Natural killer cell treated with Interleukin-12 subunit alpha and Interleukin-12 subunit beta and Interleukin-15 and Interleukin-18, amount 100 ng/mL, for 72 hours (primary cell): ENCODE results near the gene GNA15. TPM values are rescaled to one million over a fixed set of nuclear protein-coding genes. Genes with fewer than 3 reads are reported as not detected.
"Not testable (repeated sequence)": the region's sequence is repeated elsewhere in the genome, so short reads cannot be mapped to it uniquely, and the experiment has no call there.

Experiments used
- ATAC-seq, 2 donors: fragments of 150-1000 bp; cut with Tn5 transposase in 1 of 2; sonication (Bioruptor Pico), chemical (Tn5 transposase) in 1 of 2; 2 replicates each; pipeline ENCODE4 v1.10.0; 2021
- DNase-seq: peaks from one replicate; pipeline ENCODE4 v3.0.0; 2022; ENCODE audit warnings: low spot score
- H3K27ac Mint-ChIP-seq, 2 donors: 1 replicate in 1 of 2; 2 replicates in 1 of 2; pipeline ENCODE4 v1.8.0; 2022; ENCODE audit warnings: mixed read lengths in 2 of 2, mild to moderate bottlenecking in 1 of 2, moderate library complexity in 1 of 2
- H3K27me3 Mint-ChIP-seq, 2 donors: 1 replicate in 1 of 2; 2 replicates in 1 of 2; pipeline ENCODE4 v1.8.0; 2022; ENCODE audit warnings: mixed read lengths in 2 of 2
- H3K36me3 Mint-ChIP-seq: one replicate; pipeline ENCODE4 v1.8.0; 2022; ENCODE audit warnings: mixed read lengths
- H3K4me1 Mint-ChIP-seq, 2 donors: 1 replicate in 1 of 2; 2 replicates in 1 of 2; pipeline ENCODE4 v1.8.0; 2022; ENCODE audit warnings: low read depth in 2 of 2, mixed read lengths in 2 of 2, mild to moderate bottlenecking in 1 of 2
- H3K4me3 Mint-ChIP-seq: one replicate; pipeline ENCODE4 v1.8.0; 2022; ENCODE audit warnings: mixed read lengths
- H3K9me3 Mint-ChIP-seq: 2 replicates; pipeline ENCODE4 v1.8.0; 2022; ENCODE audit warnings: mixed read lengths
- total RNA-seq, 2 donors: library from RNA; stranded (reverse); gene quantifications; one replicate each; pipeline ENCODE4 v1.2.3, GENCODE V29; 2022

The GNA15 gene, protein sequence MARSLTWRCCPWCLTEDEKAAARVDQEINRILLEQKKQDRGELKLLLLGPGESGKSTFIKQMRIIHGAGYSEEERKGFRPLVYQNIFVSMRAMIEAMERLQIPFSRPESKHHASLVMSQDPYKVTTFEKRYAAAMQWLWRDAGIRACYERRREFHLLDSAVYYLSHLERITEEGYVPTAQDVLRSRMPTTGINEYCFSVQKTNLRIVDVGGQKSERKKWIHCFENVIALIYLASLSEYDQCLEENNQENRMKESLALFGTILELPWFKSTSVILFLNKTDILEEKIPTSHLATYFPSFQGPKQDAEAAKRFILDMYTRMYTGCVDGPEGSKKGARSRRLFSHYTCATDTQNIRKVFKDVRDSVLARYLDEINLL
- total RNA-seq, result 10 to 100 TPM; 22.2 to 33.3 TPM

DNA sequence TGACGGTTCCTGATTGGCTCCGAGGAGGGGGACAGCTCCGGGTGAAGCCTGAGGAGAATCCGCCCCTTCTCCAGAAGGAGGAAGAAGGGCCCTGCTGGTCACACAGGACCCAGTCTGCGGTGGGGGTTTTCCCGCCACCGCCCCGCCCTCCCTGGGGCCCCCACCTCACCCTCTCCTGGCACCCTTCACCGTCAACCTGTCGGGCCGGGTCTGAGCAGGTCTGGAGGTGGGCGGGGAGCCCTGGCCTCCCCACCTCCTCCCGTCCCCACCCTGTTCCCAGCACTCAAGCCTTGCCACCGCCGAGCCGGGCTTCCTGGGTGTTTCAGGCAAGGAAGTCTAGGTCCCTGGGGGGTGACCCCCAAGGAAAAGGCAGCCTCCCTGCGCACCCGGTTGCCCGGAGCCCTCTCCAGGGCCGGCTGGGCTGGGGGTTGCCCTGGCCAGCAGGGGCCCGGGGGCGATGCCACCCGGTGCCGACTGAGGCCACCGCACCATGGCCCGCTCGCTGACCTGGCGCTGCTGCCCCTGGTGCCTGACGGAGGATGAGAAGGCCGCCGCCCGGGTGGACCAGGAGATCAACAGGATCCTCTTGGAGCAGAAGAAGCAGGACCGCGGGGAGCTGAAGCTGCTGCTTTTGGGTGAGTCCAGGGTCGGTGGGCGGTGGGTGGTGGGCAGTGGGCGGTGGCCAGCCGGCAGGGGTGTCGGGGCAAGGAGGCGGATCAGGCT is at the start of gene GNA15:
TSS of gene GNA15 (plus strand) at position 73 of the 723 bp plus-strand sequence. CDS start at position 491, 418 bp downstream.
- DNase-seq, result no peak
- H3K27ac Mint-ChIP-seq, result peak within 1 kb of the TSS; percentile 24 to 81
- no peaks in the 10 kb centered on the region for H3K9me3 Mint-ChIP-seq
- H3K27me3 Mint-ChIP-seq, result peaks cover 0 to 3% of the 10 kb centered on the region in 2 donors
- H3K4me1 Mint-ChIP-seq, result peaks cover 30 to 31% of the 10 kb centered on the region in 2 donors
- peak; percentile 18 to 29 for ATAC-seq
- H3K4me3 Mint-ChIP-seq, result peak within 1 kb of the TSS; percentile 64
- peaks cover 9% of the 10 kb centered on the region for H3K36me3 Mint-ChIP-seq

GRCh38 chr19:3087769-3088168 is 48.1 kb upstream of the GNA15 start:
- Mint-ChIP-seq H3K9me3 (no peaks in the 10 kb centered on the region), H3K36me3 (no peaks in the 10 kb centered on the region), H3K27ac (no peak overlapping the region), H3K4me1 (no peaks in the 10 kb centered on the region), H3K27me3 (peaks cover 0 to 3% of the 10 kb centered on the region in 2 donors), H3K4me3 (no peak overlapping the region)
- ATAC-seq (no peak), DNase-seq (no peak)

DNA sequence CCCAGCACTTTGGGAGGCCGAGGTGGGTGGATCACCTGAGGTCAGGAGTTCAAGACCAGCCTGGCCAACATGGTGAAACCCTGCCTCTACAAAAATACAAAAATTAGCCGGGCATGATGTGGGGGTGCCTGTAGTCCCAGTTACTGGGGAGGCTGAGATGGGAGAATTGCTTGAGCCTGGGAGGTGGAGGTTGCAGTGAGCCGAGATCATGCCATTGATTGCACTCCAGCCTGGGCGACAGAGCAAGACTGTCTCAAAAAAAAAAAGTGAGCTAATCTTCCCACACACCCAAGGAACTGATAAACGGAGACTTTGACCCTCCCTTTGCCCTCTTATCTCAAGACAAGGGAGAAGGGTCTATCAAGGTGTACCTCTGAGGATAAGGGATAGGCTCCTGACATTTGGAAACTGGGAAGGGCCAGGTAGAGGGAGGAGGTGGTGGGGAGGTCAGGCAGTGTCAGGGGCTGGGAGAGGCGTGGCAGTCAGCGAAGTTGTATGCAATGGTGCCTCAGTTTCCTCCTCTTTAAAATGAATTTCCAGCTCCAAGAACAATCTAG is 46.5 kb upstream of the GNA15 start:
- not testable (repeated sequence) for DNase-seq, ATAC-seq, H3K4me1 Mint-ChIP-seq, H3K27me3 Mint-ChIP-seq, H3K9me3 Mint-ChIP-seq, H3K36me3 Mint-ChIP-seq, H3K27ac Mint-ChIP-seq, H3K4me3 Mint-ChIP-seq

DNA sequence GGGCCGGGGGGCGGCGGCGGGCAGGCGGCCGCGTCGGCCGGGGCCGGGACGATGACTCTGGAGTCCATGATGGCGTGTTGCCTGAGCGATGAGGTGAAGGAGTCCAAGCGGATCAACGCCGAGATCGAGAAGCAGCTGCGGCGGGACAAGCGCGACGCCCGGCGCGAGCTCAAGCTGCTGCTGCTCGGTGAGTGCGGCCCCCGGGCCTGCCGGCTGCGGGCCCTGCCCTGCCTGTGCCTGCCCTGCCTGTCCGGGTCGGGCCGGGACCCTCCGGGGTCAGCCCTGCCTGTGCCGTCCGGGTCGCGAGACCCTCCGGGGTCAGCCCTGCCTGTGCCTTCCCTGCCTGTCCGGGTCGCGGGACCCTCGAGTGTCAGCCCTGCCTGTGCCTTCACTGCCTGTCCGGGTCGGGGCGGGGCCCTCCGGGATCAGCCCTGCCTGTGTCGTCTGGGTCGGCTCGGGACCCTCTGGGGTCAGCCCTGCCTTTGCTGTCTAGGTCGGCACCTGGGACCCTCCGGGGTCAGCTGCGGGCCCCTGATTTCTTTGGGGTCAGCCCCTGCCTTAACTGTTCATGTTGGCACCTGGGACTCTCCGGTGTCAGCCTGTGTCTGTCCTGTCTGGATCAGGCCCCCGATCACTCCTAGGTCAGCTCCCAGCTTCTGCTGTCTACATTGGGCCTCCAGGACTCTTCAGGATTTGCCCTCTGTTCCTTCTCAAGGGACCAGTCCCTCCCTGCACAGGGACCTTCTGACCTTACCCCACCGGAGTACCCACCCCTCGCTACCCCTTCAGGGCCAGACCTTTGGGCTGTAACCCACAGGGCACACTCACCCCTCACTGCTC is 41.0 kb upstream of the GNA15 start:
- H3K9me3 Mint-ChIP-seq, result no peaks in the 10 kb centered on the region
- H3K36me3 Mint-ChIP-seq, result no peaks in the 10 kb centered on the region
- peaks cover 12 to 14% of the 10 kb centered on the region in 2 donors for H3K27me3 Mint-ChIP-seq
- H3K4me1 Mint-ChIP-seq, result peaks cover 5 to 7% of the 10 kb centered on the region in 2 donors
- H3K4me3 Mint-ChIP-seq, result peak overlapping the region; percentile 67
- H3K27ac Mint-ChIP-seq, result no peak overlapping the region
- no peak for DNase-seq
- peak in 1 of 2 donors; percentile 48 for ATAC-seq

DNA sequence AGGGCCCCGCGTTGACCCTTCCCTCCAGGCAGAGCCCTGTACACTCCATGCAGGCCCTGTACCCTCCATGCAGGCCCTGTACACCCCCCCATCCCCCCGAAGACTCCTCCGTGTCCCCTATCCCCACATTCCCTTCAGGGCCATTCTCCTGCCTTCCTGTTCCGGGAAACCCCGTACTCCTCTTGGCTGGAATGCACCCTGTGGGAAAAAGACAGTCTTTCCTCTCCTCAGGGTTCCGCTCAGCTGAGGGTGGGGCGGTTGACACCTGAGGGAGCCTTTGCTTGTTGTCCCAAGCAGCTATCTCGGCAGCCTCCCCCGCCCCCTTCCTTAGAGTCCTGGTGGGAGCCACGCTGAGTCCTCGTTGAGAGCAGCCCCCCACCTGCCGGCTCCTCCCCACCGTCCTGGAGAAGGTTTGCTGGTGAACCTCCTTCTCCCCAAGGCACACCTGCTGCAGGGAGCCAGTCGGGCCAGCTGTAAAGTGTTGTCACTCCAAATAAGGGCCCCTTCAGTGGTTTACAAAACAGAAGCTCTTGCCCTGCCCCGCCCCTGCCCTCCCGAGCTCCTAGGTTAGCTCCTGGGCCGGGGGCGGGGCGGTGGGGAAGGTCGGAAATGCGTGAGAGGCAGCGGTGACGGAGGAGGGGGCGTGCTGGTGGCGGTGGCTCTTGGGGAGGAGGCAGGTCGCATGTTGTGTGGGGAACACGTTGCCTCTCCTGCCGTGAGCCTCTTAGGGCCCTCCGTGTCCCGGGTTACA is 40.2 kb upstream of the GNA15 start:
- DNase-seq, result no peak
- Mint-ChIP-seq H3K4me1 (peaks cover 5 to 7% of the 10 kb centered on the region in 2 donors), H3K27me3 (peaks cover 12 to 14% of the 10 kb centered on the region in 2 donors), H3K9me3 (no peaks in the 10 kb centered on the region), H3K27ac (no peak overlapping the region), H3K4me3 (peak overlapping the region; percentile 67), H3K36me3 (no peaks in the 10 kb centered on the region)
- ATAC-seq, result no peak

GRCh38 chr19:3096267-3096901 is 39.4 kb upstream of the GNA15 start:
- Mint-ChIP-seq H3K27me3 (peaks cover 12 to 14% of the 10 kb centered on the region in 2 donors), H3K36me3 (no peaks in the 10 kb centered on the region), H3K9me3 (no peaks in the 10 kb centered on the region), H3K27ac (no peak overlapping the region), H3K4me1 (peaks cover 5 to 7% of the 10 kb centered on the region in 2 donors), H3K4me3 (peak overlapping the region; percentile 56)
- ATAC-seq (no peak), DNase-seq (no peak)

DNA sequence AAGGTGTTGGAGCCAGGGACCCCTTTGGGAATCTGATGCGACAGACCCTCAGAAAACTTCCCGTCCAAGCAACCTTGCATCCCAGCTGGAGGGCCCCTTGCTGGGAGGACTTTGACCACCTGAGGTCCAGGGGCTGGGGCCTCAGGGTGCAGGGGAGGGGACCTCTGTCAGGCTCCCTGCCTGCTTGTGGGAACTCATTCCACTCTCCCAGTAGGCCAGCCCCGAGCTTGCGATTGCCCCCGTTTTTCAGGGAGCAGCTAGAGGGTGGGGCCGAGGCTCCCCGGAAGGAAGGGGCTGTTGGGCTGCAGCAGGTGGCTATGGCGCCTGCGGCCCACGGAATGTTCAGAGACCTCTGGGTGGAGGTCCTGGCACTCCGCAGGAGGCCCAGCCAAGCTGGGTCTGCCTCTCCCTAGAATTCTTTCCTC is 38.9 kb upstream of the GNA15 start:
- H3K27me3 Mint-ChIP-seq, result peaks cover 14 to 16% of the 10 kb centered on the region in 2 donors
- no peak overlapping the region for H3K27ac Mint-ChIP-seq
- no peak overlapping the region for H3K4me3 Mint-ChIP-seq
- H3K9me3 Mint-ChIP-seq, result no peaks in the 10 kb centered on the region
- ATAC-seq, result no peak
- H3K36me3 Mint-ChIP-seq, result no peaks in the 10 kb centered on the region
- no peak for DNase-seq
- peaks cover 5 to 7% of the 10 kb centered on the region in 2 donors for H3K4me1 Mint-ChIP-seq

- no peak overlapping the region for H3K4me3 Mint-ChIP-seq
- no peaks in the 10 kb centered on the region for H3K9me3 Mint-ChIP-seq
- H3K27me3 Mint-ChIP-seq, result peaks cover 14 to 15% of the 10 kb centered on the region in 2 donors
- H3K27ac Mint-ChIP-seq, result no peak overlapping the region
- ATAC-seq (no peak), DNase-seq (no peak)
- peaks cover 5 to 7% of the 10 kb centered on the region in 2 donors for H3K4me1 Mint-ChIP-seq
- H3K36me3 Mint-ChIP-seq, result no peaks in the 10 kb centered on the region
Measured at GRCh38 chr19:3097442-3097871, 38.4 kb upstream of the GNA15 start.

DNA sequence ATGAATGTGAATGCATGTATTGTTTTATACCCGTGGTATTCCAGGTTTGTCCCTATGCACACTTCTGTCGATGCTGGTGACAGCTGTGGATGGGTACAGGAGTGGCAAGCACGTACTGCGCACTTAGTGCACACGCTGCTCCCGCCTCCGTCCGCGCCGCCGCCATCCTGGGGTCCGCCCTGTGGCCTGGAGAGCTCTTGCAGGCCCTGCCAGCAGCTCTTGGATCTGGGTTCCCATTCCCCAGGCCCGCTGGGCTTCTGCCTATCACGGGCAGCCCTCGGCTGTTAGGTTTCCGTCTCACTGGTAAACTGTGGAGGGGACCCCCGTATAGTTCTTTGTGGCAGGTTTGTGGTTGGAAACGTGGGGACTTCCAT is 37.7 kb upstream of the GNA15 start:
- DNase-seq (no peak), ATAC-seq (no peak)
- no peaks in the 10 kb centered on the region for H3K36me3 Mint-ChIP-seq
- no peak overlapping the region for H3K4me3 Mint-ChIP-seq
- H3K27ac Mint-ChIP-seq, result no peak overlapping the region
- peaks cover 5 to 7% of the 10 kb centered on the region in 2 donors for H3K4me1 Mint-ChIP-seq
- H3K9me3 Mint-ChIP-seq, result no peaks in the 10 kb centered on the region
- H3K27me3 Mint-ChIP-seq, result peaks cover 13 to 14% of the 10 kb centered on the region in 2 donors

- no peak for DNase-seq
- Mint-ChIP-seq H3K4me3 (peak overlapping the region; percentile 16), H3K36me3 (no peaks in the 10 kb centered on the region), H3K9me3 (no peaks in the 10 kb centered on the region), H3K4me1 (peaks cover 5 to 7% of the 10 kb centered on the region in 2 donors), H3K27ac (peak overlapping the region in 1 of 2 donors; percentile 25), H3K27me3 (peaks cover 13 to 14% of the 10 kb centered on the region in 2 donors)
- ATAC-seq, result peak in 1 of 2 donors; percentile 24
Measured at GRCh38 chr19:3098515-3099346, 37.1 kb upstream of the GNA15 start.

DNA sequence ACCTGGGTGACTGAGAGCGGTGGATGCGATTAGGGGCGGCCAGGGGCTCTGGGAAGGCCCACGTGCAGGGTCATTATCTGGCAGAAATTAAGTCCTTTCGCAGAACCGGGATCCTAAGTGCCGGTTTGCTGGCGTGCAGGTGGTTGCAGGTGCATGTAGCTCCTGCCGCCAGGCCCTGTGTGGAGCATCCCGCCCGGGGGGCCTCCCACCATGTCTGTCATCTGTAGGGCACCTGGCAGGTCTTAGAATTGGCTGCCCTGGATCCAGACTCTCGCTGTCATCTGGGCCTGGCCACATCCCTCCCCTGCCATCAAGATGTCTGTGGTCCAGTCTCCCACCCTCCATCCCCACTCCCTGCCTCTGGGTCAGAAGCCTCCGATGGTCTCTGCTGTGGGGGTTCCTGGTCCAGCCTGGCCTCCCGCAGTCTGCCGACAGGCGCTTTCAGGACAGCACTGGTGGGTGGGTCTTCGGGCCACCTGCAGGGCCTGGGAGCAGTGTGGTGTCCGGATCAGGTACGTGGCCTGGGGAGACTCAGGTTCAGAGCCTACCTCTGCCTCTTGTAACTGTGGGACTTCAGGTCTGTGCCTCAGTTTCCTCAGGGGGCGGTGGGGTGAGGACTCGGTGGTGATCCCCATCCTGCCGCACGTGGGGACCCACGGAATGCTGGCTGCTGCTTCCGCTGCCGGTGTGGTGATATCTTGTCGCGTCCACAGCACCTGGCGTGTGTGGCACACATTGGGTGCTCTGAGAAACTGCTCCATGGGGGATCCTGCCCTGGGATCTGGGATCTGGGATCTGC is 36.3 kb upstream of the GNA15 start:
- Mint-ChIP-seq H3K4me1 (peaks cover 10 to 11% of the 10 kb centered on the region in 2 donors), H3K27ac (peak overlapping the region in 1 of 2 donors; percentile 25), H3K36me3 (no peaks in the 10 kb centered on the region), H3K4me3 (no peak overlapping the region), H3K27me3 (peaks cover 13 to 14% of the 10 kb centered on the region in 2 donors), H3K9me3 (no peaks in the 10 kb centered on the region)
- DNase-seq (no peak), ATAC-seq (no peak)
